Retinal pigment epithelial cell (primary cell): ENCODE data around the gene MAD1L1.

Experiments
- DNase-seq: peaks from one replicate; pipeline ENCODE4 v3.0.0-alpha.2; 2010; ENCODE audit warnings: low read depth
- H3K4me3 ChIP-seq: 2 replicates; pipeline ENCODE4 v1.5.1; 2011; ENCODE audit warnings: mild to moderate bottlenecking, low read length, control low read depth, moderate library complexity
- CTCF ChIP-seq: conservative IDR thresholded peaks from 2 replicates; pipeline ENCODE4 v1.5.1; 2011; ENCODE audit warnings: low read depth, low read length, control low read depth, inconsistent platforms

The MAD1L1 gene

GRCh38 chr7:1914743-1915142 is 318.0 kb downstream of the MAD1L1 start:
- no peak for DNase-seq
- TF ChIP-seq CTCF = no peak
- H3K4me3 ChIP-seq = no peak overlapping the region

GRCh38 chr7:1914321-1914720 is 318.4 kb downstream of the MAD1L1 start:
- TF ChIP-seq CTCF = no peak
- no peak for DNase-seq
- no peak overlapping the region for H3K4me3 ChIP-seq

- TF ChIP-seq CTCF = no peak
- H3K4me3 ChIP-seq = no peak overlapping the region
Observed at GRCh38 chr7:1913466-1914282, 319.1 kb downstream of the MAD1L1 start.

GRCh38 chr7:1912593-1913465 is 319.9 kb downstream of the MAD1L1 start:
- no peak for DNase-seq
- H3K4me3 ChIP-seq = no peak overlapping the region
- peak; percentile 3 for TF ChIP-seq CTCF

More at GRCh38 chr7:1913466-1914282, 319.1 kb downstream of the MAD1L1 start:
- DNase-seq = no peak

- H3K4me3 ChIP-seq = no peak overlapping the region
- DNase-seq = no peak
- TF ChIP-seq CTCF = no peak
Observed at GRCh38 chr7:1911571-1911970, 321.2 kb downstream of the MAD1L1 start.

- TF ChIP-seq CTCF = no peak
- DNase-seq = no peak
- no peak overlapping the region for H3K4me3 ChIP-seq
Observed at GRCh38 chr7:1910827-1911226, 321.9 kb downstream of the MAD1L1 start.
